Psoas muscle (tissue), 8 donors: ENCODE data around the gene CREB1. TPM values are rescaled to one million over a fixed set of nuclear protein-coding genes. Genes with fewer than 3 reads are reported as not detected.

ENCODE experiments used
- ATAC-seq, 4 donors: fragments of 200-7000 bp; cut with Tn5 transposase; one replicate each; pipeline ENCODE4 v1.9.1; 2020; ENCODE audit warnings: moderate library complexity in 3 of 4, mild to moderate bottlenecking in 2 of 4
- DNase-seq, 2 donors: peaks; one replicate each; pipeline ENCODE4 v3.0.0-alpha.2; 2020
- H3K27ac ChIP-seq: fragments of 200-600 bp; one replicate; pipeline ENCODE4 v1.8.0; 2022
- H3K27me3 ChIP-seq, 3 donors: fragments of 200-600 bp in 1 of 3; one replicate each; pipeline versions ENCODE4 v1.6.1 to v1.8.0; 2013 to 2022; ENCODE audit warnings: low read length in 2 of 3, mild to moderate bottlenecking in 2 of 3, moderate library complexity in 1 of 3; ENCODE audit not compliant: insufficient read depth in 3 of 3
- H3K36me3 ChIP-seq, 2 donors: fragments of 200-600 bp in 1 of 2; one replicate each; pipeline versions ENCODE4 v1.6.1 to v1.8.0; 2013 to 2022; ENCODE audit warnings: low read depth in 1 of 2, mild to moderate bottlenecking in 1 of 2, moderate library complexity in 1 of 2; ENCODE audit not compliant: insufficient read depth in 1 of 2
- H3K4me1 ChIP-seq: fragments of 200-600 bp; one replicate; pipeline ENCODE4 v1.8.0; 2022
- H3K4me3 ChIP-seq: fragments of 200-600 bp; one replicate; pipeline ENCODE4 v1.8.0; 2022; ENCODE audit warnings: mild to moderate bottlenecking
- H3K9me3 ChIP-seq: fragments of 200-600 bp; one replicate; pipeline ENCODE4 v1.8.0; 2022
- WGBS, 3 donors: extraction: QIAGEN DNeasy Blood & Tissue Kit; methylation state at CpG; one replicate each; pipeline versions ENCODE4 v1.1.6 to v1.1.7; 2013; 5-methylcytosine and 5-hydroxymethylcytosine counted together
- intact Hi-C, 2 donors: fragments of 100-400 bp; cut with DNase I; formaldehyde crosslinking; loops; one replicate each; pipeline versions ENCODE4 v1.11.0 to v1.14.2; 2022
- polyA plus RNA-seq, 3 donors: library from polyadenylated mRNA; stranded (reverse); fragments of 200-250 nt; gene quantifications; one replicate each; pipeline ENCODE4 v1.2.3, GENCODE V29; 2013
- total RNA-seq, 4 donors: library from RNA; stranded (reverse); fragmentation: NEBNext Ultra II Directional in 2 of 4; extraction: Animal tissue kit (Norgen Biotek cat#: 25700) in 2 of 4; gene quantifications; one replicate each; pipeline versions ENCODE4 v1.2.1 to v1.2.4, GENCODE V29; 2021 to 2023
- TF ChIP-seq, protein P1 (sequence below): fragments of 200-600 bp; IDR thresholded peaks from one replicate; pipeline ENCODE4 v1.8.0; 2022; ENCODE audit warnings: antibody characterized with exemption
- donor health status: healthy with polysubstance abuse.
- donor health status: DM: no; HTN: no; CAD: no; lungs with moderate emphysema.
- donor health status: Bipolar disorder and iron deficiency.
- donor health status: healthy.
- donor health status: DM: yes; HTN: yes; CAD: no.
- donor health status: DM: no; HTN: no; CAD: no.
- donor health status: DM: no; HTN: no; CAD: no.
- donor health status: DM: yes; HTN: yes; CAD: no.

CREB1 gene
- total and polyA plus RNA-seq, 7 donors = 3.5 to 27.9 (median 18.4) TPM

DNA sequence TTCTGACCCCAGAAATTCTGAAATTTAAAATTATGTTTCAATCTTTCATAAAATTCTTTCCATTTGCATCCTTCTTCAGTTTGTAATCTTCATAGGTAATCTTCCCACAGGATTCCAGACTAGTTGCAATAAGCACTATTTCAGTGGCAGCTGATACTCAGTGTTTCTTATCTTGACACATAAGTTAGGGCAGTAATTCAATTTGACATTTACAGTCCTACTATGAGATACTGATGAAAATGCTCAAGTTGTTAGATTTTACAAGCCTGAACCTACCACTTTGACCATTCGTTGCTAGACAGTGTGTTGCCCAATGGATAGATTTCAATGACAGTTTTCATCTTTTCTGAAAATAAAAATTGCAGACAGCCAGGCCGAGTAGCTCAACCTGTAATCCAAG is 85.1 kb downstream of the CREB1 start:
- Histone ChIP-seq H3K9me3 (no peaks in the 10 kb centered on the region), H3K4me3 (no peak overlapping the region), H3K36me3 (peaks cover 0 to 49% of the 10 kb centered on the region in 2 donors), H3K27me3 (no peaks in the 10 kb centered on the region), H3K27ac (no peak overlapping the region), H3K4me1 (no peaks in the 10 kb centered on the region)
- no peak for DNase-seq
- intact Hi-C loops = no loop called here
- TF ChIP-seq, protein P1, sequence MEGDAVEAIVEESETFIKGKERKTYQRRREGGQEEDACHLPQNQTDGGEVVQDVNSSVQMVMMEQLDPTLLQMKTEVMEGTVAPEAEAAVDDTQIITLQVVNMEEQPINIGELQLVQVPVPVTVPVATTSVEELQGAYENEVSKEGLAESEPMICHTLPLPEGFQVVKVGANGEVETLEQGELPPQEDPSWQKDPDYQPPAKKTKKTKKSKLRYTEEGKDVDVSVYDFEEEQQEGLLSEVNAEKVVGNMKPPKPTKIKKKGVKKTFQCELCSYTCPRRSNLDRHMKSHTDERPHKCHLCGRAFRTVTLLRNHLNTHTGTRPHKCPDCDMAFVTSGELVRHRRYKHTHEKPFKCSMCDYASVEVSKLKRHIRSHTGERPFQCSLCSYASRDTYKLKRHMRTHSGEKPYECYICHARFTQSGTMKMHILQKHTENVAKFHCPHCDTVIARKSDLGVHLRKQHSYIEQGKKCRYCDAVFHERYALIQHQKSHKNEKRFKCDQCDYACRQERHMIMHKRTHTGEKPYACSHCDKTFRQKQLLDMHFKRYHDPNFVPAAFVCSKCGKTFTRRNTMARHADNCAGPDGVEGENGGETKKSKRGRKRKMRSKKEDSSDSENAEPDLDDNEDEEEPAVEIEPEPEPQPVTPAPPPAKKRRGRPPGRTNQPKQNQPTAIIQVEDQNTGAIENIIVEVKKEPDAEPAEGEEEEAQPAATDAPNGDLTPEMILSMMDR = no peak
- WGBS, 3 donors = 96 to 100% (median 98%) methylated on average over 2 of the region's 2 CpGs
- ATAC-seq = no peak

DNA sequence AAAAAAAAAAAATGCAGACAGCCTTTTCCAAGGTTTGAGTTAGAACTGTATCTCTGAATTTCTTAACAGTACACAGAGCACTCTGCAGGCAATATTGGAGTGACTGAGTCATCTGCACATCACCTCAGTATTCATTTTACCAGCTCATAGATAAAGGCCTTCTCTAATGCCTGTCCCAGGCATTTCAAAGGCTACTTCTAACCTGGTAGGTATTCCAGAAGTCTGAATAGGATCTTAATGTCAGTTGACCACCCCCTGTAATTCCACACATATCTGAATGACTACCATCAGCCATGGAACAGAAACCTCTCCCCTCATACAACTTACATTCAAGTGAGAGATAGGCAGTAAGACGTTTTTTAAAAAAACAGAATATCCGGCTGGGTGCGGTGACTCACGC is 86.4 kb downstream of the CREB1 start:
- WGBS, 3 donors = 92 to 96% (median 94%) methylated on average over 4 of the region's 4 CpGs
- H3K36me3 ChIP-seq = peaks cover 0 to 62% of the 10 kb centered on the region in 2 donors

DNA sequence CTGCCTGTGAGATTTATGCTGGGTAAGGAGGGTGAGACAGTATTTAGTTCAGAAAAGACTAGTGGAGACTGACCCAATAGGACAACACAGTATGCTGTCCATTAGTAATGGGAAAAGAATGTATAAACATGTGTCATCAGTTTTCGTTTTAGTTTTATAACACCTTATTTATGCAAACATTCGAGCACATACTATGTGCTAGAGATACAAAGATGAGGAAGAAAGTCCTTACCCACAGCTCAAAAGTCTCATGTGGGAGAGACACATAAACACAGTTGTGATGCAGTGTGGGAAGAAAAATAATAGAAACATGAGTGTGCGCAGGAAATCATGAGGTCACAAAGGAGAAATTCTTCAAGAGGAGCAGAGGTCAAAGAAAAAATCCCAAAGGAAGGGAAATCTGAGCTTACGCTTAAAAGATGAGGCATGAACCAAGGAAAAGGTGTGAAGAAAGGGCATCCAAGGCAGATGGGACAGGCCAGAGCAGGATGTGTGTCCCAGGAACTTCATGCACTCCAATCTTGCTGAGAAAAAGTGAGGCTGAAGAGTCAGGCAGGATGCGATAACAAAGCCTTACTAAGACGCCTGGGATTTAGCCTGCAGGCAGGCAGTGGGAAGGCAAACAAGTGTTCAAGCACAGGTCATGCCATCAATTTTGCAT is 87.4 kb downstream of the CREB1 start:
- no peak overlapping the region for H3K27ac ChIP-seq
- H3K27me3 ChIP-seq = no peaks in the 10 kb centered on the region
- no peak overlapping the region for H3K4me3 ChIP-seq
- intact Hi-C loops = no loop called here
- H3K4me1 ChIP-seq = no peaks in the 10 kb centered on the region
- WGBS, 3 donors = 81 to 85% (median 84%) methylated on average over 6 of the region's 6 CpGs
- peaks cover 0 to 72% of the 10 kb centered on the region in 2 donors for H3K36me3 ChIP-seq
- ATAC-seq (no peak), DNase-seq (no peak)
- H3K9me3 ChIP-seq = no peaks in the 10 kb centered on the region
- TF ChIP-seq, protein P1 = no peak

More for the DNA sequence above, 86.4 kb downstream of the CREB1 start:
- Histone ChIP-seq H3K9me3 (no peaks in the 10 kb centered on the region), H3K4me3 (no peak overlapping the region), H3K27me3 (no peaks in the 10 kb centered on the region), H3K4me1 (no peaks in the 10 kb centered on the region), H3K27ac (no peak overlapping the region)
- DNase-seq (no peak), ATAC-seq (no peak)
- intact Hi-C loops = no loop called here
- TF ChIP-seq, protein P1 = no peak

DNA sequence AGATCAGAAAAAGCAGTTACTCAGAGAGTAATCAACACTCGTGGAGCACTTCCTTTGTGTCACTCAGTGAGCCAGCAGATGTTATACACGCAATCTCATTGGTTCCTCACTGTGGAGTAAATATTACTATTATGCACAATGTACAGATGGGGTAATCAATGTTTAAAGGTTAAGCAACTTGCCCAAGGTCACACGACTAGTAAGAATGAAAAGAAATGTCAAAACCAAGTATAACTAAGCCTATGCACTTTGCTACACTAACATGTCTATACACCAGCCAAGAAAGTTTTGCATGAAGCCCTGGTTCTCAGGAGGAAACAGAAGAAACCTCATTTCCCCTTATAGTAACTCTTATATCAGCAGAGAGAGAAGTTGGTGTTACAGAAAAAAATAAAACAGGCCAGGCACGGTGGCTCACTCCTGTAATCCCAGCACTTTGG is 90.0 kb downstream of the CREB1 start:
- ATAC-seq (no peak), DNase-seq (no peak)
- H3K27me3 ChIP-seq = no peaks in the 10 kb centered on the region
- H3K9me3 ChIP-seq = no peaks in the 10 kb centered on the region
- no peak overlapping the region for H3K27ac ChIP-seq
- peaks cover 0 to 66% of the 10 kb centered on the region in 2 donors for H3K36me3 ChIP-seq
- 64 to 74% (median 72%) methylated on average over 4 of the region's 4 CpGs for WGBS, 3 donors
- intact Hi-C loops = loop anchor here (10.0 kb wide), 2 partner anchors 405 to 635 kb away; partner anchors contain the start of genes IDH1 (in 1 of the 2) and PLEKHM3 (in 1 of the 2)
- no peak overlapping the region for H3K4me3 ChIP-seq
- TF ChIP-seq, protein P1 = no peak
- peaks cover 8% of the 10 kb centered on the region for H3K4me1 ChIP-seq
